Measurements from ENCODE around the gene ADGRB3. TPM values are rescaled to one million over a fixed set of nuclear protein-coding genes. Genes with fewer than 3 reads are reported as not detected.

The ADGRB3 gene
- total RNA-seq, 4 donors from 2014 or later: 0.30 to 0.94 (median 0.35) TPM

- no peak for DNase-seq (ENCODE audit: low spot score in 2 of 2)
- H3K4me3 ChIP-seq (ENCODE audit: low read depth, poor library complexity, severe bottlenecking): no peak overlapping the region
- intact Hi-C loops (cut with DNase I; ENCODE audit: low total_unique reads): no loop called here
- TF ChIP-seq, protein P1, sequence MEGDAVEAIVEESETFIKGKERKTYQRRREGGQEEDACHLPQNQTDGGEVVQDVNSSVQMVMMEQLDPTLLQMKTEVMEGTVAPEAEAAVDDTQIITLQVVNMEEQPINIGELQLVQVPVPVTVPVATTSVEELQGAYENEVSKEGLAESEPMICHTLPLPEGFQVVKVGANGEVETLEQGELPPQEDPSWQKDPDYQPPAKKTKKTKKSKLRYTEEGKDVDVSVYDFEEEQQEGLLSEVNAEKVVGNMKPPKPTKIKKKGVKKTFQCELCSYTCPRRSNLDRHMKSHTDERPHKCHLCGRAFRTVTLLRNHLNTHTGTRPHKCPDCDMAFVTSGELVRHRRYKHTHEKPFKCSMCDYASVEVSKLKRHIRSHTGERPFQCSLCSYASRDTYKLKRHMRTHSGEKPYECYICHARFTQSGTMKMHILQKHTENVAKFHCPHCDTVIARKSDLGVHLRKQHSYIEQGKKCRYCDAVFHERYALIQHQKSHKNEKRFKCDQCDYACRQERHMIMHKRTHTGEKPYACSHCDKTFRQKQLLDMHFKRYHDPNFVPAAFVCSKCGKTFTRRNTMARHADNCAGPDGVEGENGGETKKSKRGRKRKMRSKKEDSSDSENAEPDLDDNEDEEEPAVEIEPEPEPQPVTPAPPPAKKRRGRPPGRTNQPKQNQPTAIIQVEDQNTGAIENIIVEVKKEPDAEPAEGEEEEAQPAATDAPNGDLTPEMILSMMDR (IDR thresholded peaks at IDR 0.05): no peak
- no peak for TF ChIP-seq POLR2A (IDR thresholded peaks at IDR 0.05)
Measured at GRCh38 chr6:68726337-68726736, 91.3 kb downstream of the ADGRB3 start.

DNA sequence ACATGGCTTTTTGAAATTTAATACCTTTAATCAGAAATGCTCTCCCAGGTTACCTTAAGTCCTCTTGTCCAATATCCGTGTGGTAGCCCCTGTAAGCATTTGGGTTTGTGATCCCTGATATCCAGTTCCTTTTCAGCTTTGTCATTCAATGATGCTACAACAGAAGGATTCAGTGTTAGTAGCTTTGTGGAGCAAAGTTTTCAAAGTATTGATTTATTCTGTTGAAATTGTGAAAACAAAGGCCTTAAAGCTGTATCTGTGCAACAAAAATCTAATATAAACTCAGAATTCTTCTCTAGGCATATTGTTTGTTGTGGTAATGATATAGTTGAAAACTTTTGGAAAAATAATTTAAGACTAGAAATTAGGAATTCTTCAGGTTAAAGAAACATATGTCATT, 91.9 kb downstream of the ADGRB3 start:
- 82 to 84% methylated on average over 1 of the region's 1 CpG for WGBS, 2 donors
- intact Hi-C loops (cut with DNase I; ENCODE audit: low total_unique reads): no loop called here
- DNase-seq (ENCODE audit: low spot score in 2 of 2): no peak
- TF ChIP-seq, protein P1 (IDR thresholded peaks at IDR 0.05): no peak
- H3K4me3 ChIP-seq (ENCODE audit: low read depth, poor library complexity, severe bottlenecking): no peak overlapping the region

DNA sequence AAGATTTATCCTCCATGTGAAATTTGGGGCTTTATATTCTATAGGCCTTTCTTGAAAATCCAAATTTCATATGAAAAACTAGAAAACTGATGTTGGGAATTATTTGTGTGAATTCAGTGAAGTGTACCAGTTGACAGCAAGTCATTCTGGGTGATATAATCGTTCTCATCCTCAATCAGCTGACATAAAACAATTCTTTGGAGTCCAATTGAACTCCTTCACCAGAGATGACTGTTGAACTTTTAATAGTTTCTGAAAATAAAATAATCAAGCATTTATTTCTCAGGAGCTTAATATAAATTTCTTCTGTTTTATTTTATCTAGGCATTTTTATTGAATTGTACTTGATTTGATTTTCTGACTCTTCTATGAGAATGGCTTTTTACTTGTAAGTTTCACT, 92.6 kb downstream of the ADGRB3 start:
- no peak overlapping the region for H3K4me3 ChIP-seq (ENCODE audit: low read depth, poor library complexity, severe bottlenecking)
- WGBS, 2 donors: 43 to 50% methylated on average over 1 of the region's 1 CpG
- no peak for DNase-seq (ENCODE audit: low spot score in 2 of 2)
- intact Hi-C loops (cut with DNase I; ENCODE audit: low total_unique reads): no loop called here
- TF ChIP-seq, protein P1 (IDR thresholded peaks at IDR 0.05): no peak
- TF ChIP-seq POLR2A (IDR thresholded peaks at IDR 0.05): no peak

DNA sequence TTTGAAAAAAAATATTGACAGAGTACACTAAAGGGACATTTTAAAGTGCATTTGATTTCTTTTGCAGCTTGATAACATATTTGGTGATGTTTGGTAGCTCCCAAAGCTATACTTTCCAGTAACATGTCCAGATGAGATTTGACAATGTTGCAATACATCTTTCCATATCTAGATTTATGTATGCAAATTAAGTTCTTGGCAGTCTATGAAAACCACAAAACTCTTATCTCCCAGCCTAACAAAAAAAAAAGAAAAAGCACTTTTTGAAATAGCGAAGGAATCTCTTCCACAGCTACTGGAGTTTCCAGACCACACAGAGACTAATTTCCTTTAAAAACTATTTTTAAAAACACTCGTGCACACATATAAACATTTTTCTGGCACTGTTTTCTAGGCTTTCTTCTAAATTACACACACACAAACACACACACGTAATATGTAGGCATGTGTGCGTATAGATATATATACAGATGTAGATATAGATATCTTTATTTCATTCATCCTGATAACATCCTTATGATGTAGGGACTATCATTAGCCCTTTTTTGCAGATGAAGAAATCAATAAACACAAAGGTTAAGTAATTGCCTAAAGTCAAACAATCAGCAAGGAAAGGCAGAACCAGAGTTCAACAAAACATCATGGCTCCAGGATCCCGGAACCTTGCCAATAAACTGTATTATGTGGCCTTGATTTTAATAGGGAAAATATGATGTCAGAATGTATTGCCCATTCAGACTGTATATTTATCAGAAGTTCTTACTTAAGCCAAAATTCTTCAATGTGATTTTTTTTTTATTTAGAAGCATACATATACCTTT, 93.3 kb downstream of the ADGRB3 start:
- WGBS, 2 donors: 36 to 42% methylated on average over 5 of the region's 5 CpGs
- H3K4me3 ChIP-seq (ENCODE audit: low read depth, poor library complexity, severe bottlenecking): no peak overlapping the region
- TF ChIP-seq, protein P1 (IDR thresholded peaks at IDR 0.05): no peak
- TF ChIP-seq POLR2A (IDR thresholded peaks at IDR 0.05): no peak
- intact Hi-C loops (cut with DNase I; ENCODE audit: low total_unique reads): no loop called here
- no peak for DNase-seq (ENCODE audit: low spot score in 2 of 2)

- WGBS, 2 donors: 68 to 78% methylated on average over 5 of the region's 5 CpGs
- TF ChIP-seq, protein P1 (IDR thresholded peaks at IDR 0.05): no peak
- no peak for TF ChIP-seq POLR2A (IDR thresholded peaks at IDR 0.05)
- H3K4me3 ChIP-seq (ENCODE audit: low read depth, poor library complexity, severe bottlenecking): no peak overlapping the region
- no peak for DNase-seq (ENCODE audit: low spot score in 2 of 2)
- intact Hi-C loops (cut with DNase I; ENCODE audit: low total_unique reads): no loop called here
Measured at GRCh38 chr6:68729377-68729903, 94.4 kb downstream of the ADGRB3 start.

Measured in lower leg skin (tissue), 4 donors.